Neural crest cell (in vitro differentiated cells): ENCODE results near the gene GUCA2A. TPM values are rescaled to one million over a fixed set of nuclear protein-coding genes. Genes with fewer than 3 reads are reported as not detected.

Experiments used
- DNase-seq: peaks from one replicate; pipeline ENCODE4 v3.0.0; 2021; ENCODE audit warnings: low read depth, mixed read lengths, low spot score
- H3K27ac Mint-ChIP-seq: one replicate; pipeline ENCODE4 v1.8.0; 2021; ENCODE audit warnings: mild to moderate bottlenecking, mixed read lengths; ENCODE audit not compliant: unreplicated experiment
- H3K27me3 Mint-ChIP-seq: 2 replicates; pipeline ENCODE4 v1.8.0; 2021; ENCODE audit warnings: low read depth, mild to moderate bottlenecking, mixed read lengths
- H3K36me3 Mint-ChIP-seq: 2 replicates; pipeline ENCODE4 v1.8.0; 2021; ENCODE audit warnings: low read depth, mild to moderate bottlenecking, mixed read lengths
- H3K4me1 Mint-ChIP-seq: 2 replicates; pipeline ENCODE4 v1.8.0; 2021; ENCODE audit warnings: mixed read lengths
- H3K4me3 Mint-ChIP-seq: one replicate; pipeline ENCODE4 v1.8.0; 2021; ENCODE audit warnings: mild to moderate bottlenecking, mixed read lengths
- H3K9me3 Mint-ChIP-seq: 2 replicates; pipeline ENCODE4 v1.8.0; 2021; ENCODE audit warnings: mixed read lengths
- CTCF ChIP-seq: fragments of 200-600 bp; sonication (generic); conservative IDR thresholded peaks from 2 replicates; pipeline ENCODE4 v1.5.0; 2021; ENCODE audit warnings: antibody characterized with exemption, mild to moderate bottlenecking
- total RNA-seq: library from RNA; stranded (reverse); gene quantifications from 2 replicates; pipeline ENCODE4 v1.2.1, GENCODE V29; 2021

Gene GUCA2A
- total RNA-seq, 1 donor from 2014 or later = not detected

- TF ChIP-seq CTCF = no peak
- Mint-ChIP-seq H3K27ac (no peak overlapping the region), H3K4me1 (peaks cover 6% of the 10 kb centered on the region), H3K9me3 (no peaks in the 10 kb centered on the region), H3K36me3 (no peaks in the 10 kb centered on the region), H3K4me3 (no peak overlapping the region), H3K27me3 (peaks cover 14% of the 10 kb centered on the region)
- DNase-seq = no peak
These were observed 22.6 kb downstream of the GUCA2A start for GRCh38 chr1:42141978-42142377.

- Mint-ChIP-seq H3K27me3 (peaks cover 14% of the 10 kb centered on the region), H3K9me3 (no peaks in the 10 kb centered on the region), H3K4me1 (peaks cover 6% of the 10 kb centered on the region), H3K36me3 (no peaks in the 10 kb centered on the region), H3K4me3 (no peak overlapping the region), H3K27ac (no peak overlapping the region)
- no peak for DNase-seq
- TF ChIP-seq CTCF = no peak
These were observed 24.4 kb downstream of the GUCA2A start for GRCh38 chr1:42140191-42140590.

- no peak for DNase-seq
- H3K36me3 Mint-ChIP-seq = no peaks in the 10 kb centered on the region
- peaks cover 14% of the 10 kb centered on the region for H3K27me3 Mint-ChIP-seq
- peaks cover 6% of the 10 kb centered on the region for H3K4me1 Mint-ChIP-seq
- no peak overlapping the region for H3K27ac Mint-ChIP-seq
- no peaks in the 10 kb centered on the region for H3K9me3 Mint-ChIP-seq
- H3K4me3 Mint-ChIP-seq = no peak overlapping the region
- no peak for TF ChIP-seq CTCF
These were observed 25.1 kb downstream of the GUCA2A start for GRCh38 chr1:42139444-42139843.

GRCh38 chr1:42138586-42138985, 26.0 kb downstream of the GUCA2A start:
- TF ChIP-seq CTCF = no peak
- Mint-ChIP-seq H3K4me3 (no peak overlapping the region), H3K36me3 (no peaks in the 10 kb centered on the region), H3K9me3 (no peaks in the 10 kb centered on the region), H3K27me3 (peaks cover 14% of the 10 kb centered on the region), H3K27ac (no peak overlapping the region), H3K4me1 (peaks cover 6% of the 10 kb centered on the region)
- DNase-seq = no peak

GRCh38 chr1:42137766-42138165, 26.8 kb downstream of the GUCA2A start:
- Mint-ChIP-seq H3K9me3 (no peaks in the 10 kb centered on the region), H3K27me3 (peaks cover 6% of the 10 kb centered on the region), H3K27ac (no peak overlapping the region), H3K4me1 (peaks cover 6% of the 10 kb centered on the region), H3K36me3 (no peaks in the 10 kb centered on the region), H3K4me3 (no peak overlapping the region)
- no peak for TF ChIP-seq CTCF
- no peak for DNase-seq

- no peak for TF ChIP-seq CTCF
- H3K4me3 Mint-ChIP-seq = no peak overlapping the region
- no peaks in the 10 kb centered on the region for H3K9me3 Mint-ChIP-seq
- H3K36me3 Mint-ChIP-seq = no peaks in the 10 kb centered on the region
- no peak for DNase-seq
- peaks cover 6% of the 10 kb centered on the region for H3K4me1 Mint-ChIP-seq
- H3K27ac Mint-ChIP-seq = peak overlapping the region; percentile 38
- no peaks in the 10 kb centered on the region for H3K27me3 Mint-ChIP-seq
These were observed 28.1 kb downstream of the GUCA2A start for GRCh38 chr1:42136466-42136865.
